Erythroblast (primary cell): ENCODE data around the gene TECPR1.

Experiments
- GATA1 ChIP-seq: IDR thresholded peaks from 2 replicates; pipeline ENCODE4 v1.6.1; 2011; ENCODE audit warnings: low read depth, mild to moderate bottlenecking, control low read depth, low read length, moderate library complexity
- POLR2A ChIP-seq: IDR thresholded peaks from 2 replicates; pipeline ENCODE4 v1.6.1; 2011; ENCODE audit warnings: mild to moderate bottlenecking, low read length

DNA sequence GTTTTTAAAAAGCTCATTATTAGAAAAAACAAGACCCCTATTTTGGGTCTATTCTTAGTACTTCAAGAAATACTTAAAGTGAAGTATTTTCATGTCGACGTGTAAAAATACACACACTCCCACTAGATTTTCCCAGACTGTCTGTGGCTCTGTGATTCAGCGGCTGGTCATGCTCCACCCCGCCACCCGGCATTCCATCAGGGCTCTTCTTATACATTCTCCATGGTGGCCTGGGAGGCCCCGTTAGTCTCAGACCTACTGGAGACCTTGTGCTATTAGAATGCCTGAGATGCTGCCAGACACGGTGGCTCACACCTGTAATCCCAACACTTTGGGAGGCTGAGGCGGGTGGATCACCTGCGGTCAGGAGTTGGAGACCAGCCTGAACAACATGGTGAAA lies 13.1 kb downstream of the TECPR1 start:
- no peak for TF ChIP-seq POLR2A
- no peak for TF ChIP-seq GATA1
